ENCODE results near the gene LSM5. TPM values are rescaled to one million over a fixed set of nuclear protein-coding genes. Genes with fewer than 3 reads are reported as not detected.

Gene LSM5
- 183 TPM for polyA plus RNA-seq (2013, experiment 1 of 4)
- polyA plus RNA-seq (2013, experiment 2 of 4): 172 TPM
- polyA plus RNA-seq (2013, experiment 3 of 4): 129 TPM
- polyA plus RNA-seq (2013, experiment 4 of 4): 150 TPM

DNA sequence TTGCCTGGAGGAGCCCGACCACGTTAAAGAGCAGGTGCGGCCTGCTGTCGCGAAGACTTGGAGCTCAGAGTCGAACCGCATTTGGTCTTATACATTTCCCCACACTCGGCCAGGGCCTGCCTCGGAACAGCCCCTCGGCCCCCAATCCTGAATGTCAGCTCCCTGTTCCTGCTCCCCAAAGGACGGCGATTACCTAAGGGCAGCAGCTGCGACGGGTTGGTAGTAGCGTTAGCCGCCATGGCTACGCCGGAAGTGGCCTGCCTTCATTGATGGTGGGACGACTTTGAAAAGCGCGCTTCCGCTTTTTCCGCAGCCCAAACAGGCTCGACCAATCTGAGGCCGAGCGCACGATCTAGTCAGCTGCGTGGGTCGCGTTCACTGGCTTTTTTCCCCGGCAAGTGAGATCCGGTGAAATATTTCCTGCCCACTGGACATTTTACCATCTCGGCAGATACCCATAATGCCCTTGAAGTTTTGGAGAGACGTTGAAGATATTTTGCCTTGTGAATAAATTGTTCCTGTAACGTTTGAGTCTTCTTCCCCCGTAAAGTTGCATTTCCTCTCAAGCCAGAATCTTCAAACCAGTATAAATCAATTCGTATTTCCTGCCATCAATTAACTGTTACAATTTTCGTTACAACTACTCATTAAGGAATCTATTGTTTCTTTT lies at the start of gene LSM5:
Gene LSM5 (minus strand): TSS at position 254 of the 670 bp plus-strand sequence. CDS start 15 bp downstream, at position 239.
- H3K4me1 ChIP-seq (ENCODE audit: control insufficient read depth, insufficient read depth, low read length): peaks cover 8% of the 10 kb centered on the region
- peak within 1 kb of the TSS; percentile 87 for H3K4me3 ChIP-seq (ENCODE audit: insufficient read depth, low read depth, low read length)
- H3K9me3 ChIP-seq (ENCODE audit: control insufficient read depth, low read length): no peaks in the 10 kb centered on the region
- 2% methylated on average over 37 to 38 of the region's 38 CpGs for WGBS, 2 experiments
- H3K27ac ChIP-seq (ENCODE audit: insufficient read depth, low read depth, low read length, poor library complexity, severe bottlenecking): no peak within 1 kb of the TSS
- H3K27me3 ChIP-seq (ENCODE audit: control insufficient read depth, insufficient read depth, low read length, poor library complexity, severe bottlenecking): no peaks in the 10 kb centered on the region
- peaks cover 10% of the 10 kb centered on the region for H3K36me3 ChIP-seq (ENCODE audit: control insufficient read depth, insufficient read depth, low read length)

DNA sequence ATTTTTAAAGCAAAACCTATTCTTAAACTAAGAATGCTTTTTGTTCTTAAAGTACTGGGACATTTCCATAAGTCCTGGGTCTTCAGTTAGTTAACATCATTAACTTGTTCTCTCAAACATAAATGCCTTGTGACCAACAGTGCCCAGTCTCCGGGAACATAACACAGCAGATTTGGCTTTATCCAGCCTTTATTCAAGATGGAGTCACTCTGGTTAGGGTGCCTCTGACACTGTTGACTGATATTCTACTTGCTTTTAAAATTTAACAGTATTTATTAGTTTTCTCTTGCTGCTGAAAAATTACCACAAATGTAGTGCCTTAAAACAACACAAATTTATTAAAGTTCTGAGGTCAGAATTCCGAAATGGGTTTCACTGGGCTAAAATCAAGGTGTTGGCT lies 49.2 kb upstream of the LSM5 start:
- H3K4me1 ChIP-seq (ENCODE audit: control insufficient read depth, insufficient read depth, low read length): no peaks in the 10 kb centered on the region
- no peaks in the 10 kb centered on the region for H3K27me3 ChIP-seq (ENCODE audit: control insufficient read depth, insufficient read depth, low read length, poor library complexity, severe bottlenecking)
- no peaks in the 10 kb centered on the region for H3K36me3 ChIP-seq (ENCODE audit: control insufficient read depth, insufficient read depth, low read length)
- no peak overlapping the region for H3K4me3 ChIP-seq (ENCODE audit: insufficient read depth, low read depth, low read length)
- H3K27ac ChIP-seq (ENCODE audit: insufficient read depth, low read depth, low read length, poor library complexity, severe bottlenecking): no peak overlapping the region
- H3K9me3 ChIP-seq (ENCODE audit: control insufficient read depth, low read length): no peaks in the 10 kb centered on the region
- 96 to 97% methylated on average over 2 of the region's 2 CpGs for WGBS, 2 experiments

DNA sequence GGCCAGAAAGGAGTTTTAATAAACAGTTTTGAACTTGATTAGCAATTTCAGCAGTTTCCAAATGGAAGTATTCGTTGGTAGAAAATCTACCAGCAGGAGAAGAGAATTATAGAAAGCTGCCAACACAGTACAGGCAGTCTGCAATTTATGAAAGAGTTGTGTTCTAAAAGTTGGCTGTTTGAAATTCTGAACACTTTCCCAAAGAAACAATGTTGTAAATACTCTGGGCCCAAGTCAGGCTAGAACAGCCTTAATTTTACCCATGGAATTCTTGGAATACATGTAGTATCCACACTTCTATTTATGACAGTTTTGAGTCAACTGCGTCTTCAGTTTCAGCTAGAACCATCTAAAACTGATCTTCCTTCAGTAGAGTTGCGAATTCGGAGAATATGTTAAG lies 47.6 kb upstream of the LSM5 start:
- H3K4me3 ChIP-seq (ENCODE audit: insufficient read depth, low read depth, low read length): no peak overlapping the region
- no peaks in the 10 kb centered on the region for H3K36me3 ChIP-seq (ENCODE audit: control insufficient read depth, insufficient read depth, low read length)
- H3K27me3 ChIP-seq (ENCODE audit: control insufficient read depth, insufficient read depth, low read length, poor library complexity, severe bottlenecking): no peaks in the 10 kb centered on the region

DNA sequence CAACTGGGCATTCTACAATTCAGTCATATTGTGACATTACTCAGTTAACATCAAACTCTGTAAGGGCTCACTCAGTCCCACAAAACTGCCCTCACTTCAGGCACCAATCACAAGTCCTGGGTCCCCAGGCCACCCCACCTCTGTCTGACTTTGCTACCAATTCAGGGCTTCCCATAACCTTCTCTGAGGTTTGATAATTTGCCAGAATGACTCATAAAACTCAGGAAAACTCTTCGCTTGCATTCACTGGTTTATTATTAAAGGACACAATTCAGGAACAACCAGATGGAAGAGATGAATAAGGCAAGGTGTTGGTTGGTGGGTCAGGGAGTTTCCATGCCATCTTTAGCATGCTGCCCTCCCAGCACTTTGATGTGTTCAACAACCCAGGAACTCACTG lies 46.4 kb upstream of the LSM5 start:
- 48 to 70% methylated on average over 1 of the region's 1 CpG for WGBS, 2 experiments
- Histone ChIP-seq H3K27ac (ENCODE audit: insufficient read depth, low read depth, low read length, poor library complexity, severe bottlenecking) (no peak overlapping the region), H3K4me1 (ENCODE audit: control insufficient read depth, insufficient read depth, low read length) (no peaks in the 10 kb centered on the region), H3K4me3 (ENCODE audit: insufficient read depth, low read depth, low read length) (no peak overlapping the region), H3K27me3 (ENCODE audit: control insufficient read depth, insufficient read depth, low read length, poor library complexity, severe bottlenecking) (no peaks in the 10 kb centered on the region), H3K9me3 (ENCODE audit: control insufficient read depth, low read length) (no peaks in the 10 kb centered on the region), H3K36me3 (ENCODE audit: control insufficient read depth, insufficient read depth, low read length) (peaks cover 2% of the 10 kb centered on the region)

More for the DNA sequence above, 47.6 kb upstream of the LSM5 start:
- WGBS, 2 experiments: 91 to 92% methylated on average over 4 of the region's 4 CpGs
- H3K9me3 ChIP-seq (ENCODE audit: control insufficient read depth, low read length): no peaks in the 10 kb centered on the region
- no peaks in the 10 kb centered on the region for H3K4me1 ChIP-seq (ENCODE audit: control insufficient read depth, insufficient read depth, low read length)
- H3K27ac ChIP-seq (ENCODE audit: insufficient read depth, low read depth, low read length, poor library complexity, severe bottlenecking): no peak overlapping the region

DNA sequence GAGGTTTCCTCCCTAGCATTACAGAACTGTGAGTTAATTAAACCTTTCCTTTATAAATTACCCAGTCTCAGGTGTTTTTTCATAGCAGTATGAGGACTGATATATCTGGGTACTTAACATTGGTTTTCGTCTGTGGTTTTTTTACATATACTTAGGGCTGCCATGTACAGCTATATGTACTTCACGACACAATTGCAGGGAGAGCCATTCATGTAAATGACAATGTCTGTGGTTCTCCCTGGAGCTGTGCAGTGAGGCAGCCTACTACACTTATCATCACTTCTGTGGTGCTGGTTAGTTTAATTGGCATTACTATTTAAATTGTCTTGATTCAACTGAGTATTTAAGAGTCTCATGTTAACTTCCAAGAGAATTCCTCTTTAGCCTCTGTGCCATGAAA lies 45.8 kb upstream of the LSM5 start:
- H3K4me3 ChIP-seq (ENCODE audit: insufficient read depth, low read depth, low read length): no peak overlapping the region
- H3K4me1 ChIP-seq (ENCODE audit: control insufficient read depth, insufficient read depth, low read length): no peaks in the 10 kb centered on the region
- H3K27me3 ChIP-seq (ENCODE audit: control insufficient read depth, insufficient read depth, low read length, poor library complexity, severe bottlenecking): no peaks in the 10 kb centered on the region
- no peak overlapping the region for H3K27ac ChIP-seq (ENCODE audit: insufficient read depth, low read depth, low read length, poor library complexity, severe bottlenecking)
- 95 to 98% methylated on average over 2 of the region's 2 CpGs for WGBS, 2 experiments
- no peaks in the 10 kb centered on the region for H3K9me3 ChIP-seq (ENCODE audit: control insufficient read depth, low read length)
- peaks cover 6% of the 10 kb centered on the region for H3K36me3 ChIP-seq (ENCODE audit: control insufficient read depth, insufficient read depth, low read length)

DNA sequence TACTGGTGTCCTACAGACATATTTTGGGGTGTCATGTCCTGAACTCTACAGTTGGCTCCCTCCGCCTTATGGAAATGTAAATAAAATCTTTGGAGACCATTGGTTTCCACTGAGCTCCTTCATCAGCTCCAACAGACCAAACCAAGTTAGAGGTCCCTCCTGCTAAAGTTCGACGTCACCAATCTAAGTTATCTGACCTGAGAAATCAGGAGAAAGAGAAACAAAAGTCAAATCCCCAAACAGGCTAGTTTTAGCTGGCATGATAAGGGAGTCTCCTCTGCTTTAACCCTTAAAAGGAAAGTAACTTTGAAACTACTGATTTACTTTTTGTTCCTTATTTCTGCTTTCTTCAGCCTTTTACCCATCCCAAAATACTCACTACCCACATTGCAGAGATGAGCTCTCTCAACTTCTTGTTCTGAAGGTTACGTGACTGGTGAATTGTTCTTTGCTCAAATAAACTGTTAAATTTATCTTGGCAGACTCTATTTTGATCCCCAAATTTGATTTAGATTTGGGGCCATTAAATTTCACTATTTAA lies 45.1 kb upstream of the LSM5 start:
- Histone ChIP-seq H3K4me1 (ENCODE audit: control insufficient read depth, insufficient read depth, low read length) (no peaks in the 10 kb centered on the region), H3K27ac (ENCODE audit: insufficient read depth, low read depth, low read length, poor library complexity, severe bottlenecking) (no peak overlapping the region), H3K36me3 (ENCODE audit: control insufficient read depth, insufficient read depth, low read length) (peaks cover 6% of the 10 kb centered on the region), H3K27me3 (ENCODE audit: control insufficient read depth, insufficient read depth, low read length, poor library complexity, severe bottlenecking) (no peaks in the 10 kb centered on the region), H3K4me3 (ENCODE audit: insufficient read depth, low read depth, low read length) (no peak overlapping the region), H3K9me3 (ENCODE audit: control insufficient read depth, low read length) (no peaks in the 10 kb centered on the region)
- 76 to 90% methylated on average over 4 of the region's 4 CpGs for WGBS, 2 experiments

DNA sequence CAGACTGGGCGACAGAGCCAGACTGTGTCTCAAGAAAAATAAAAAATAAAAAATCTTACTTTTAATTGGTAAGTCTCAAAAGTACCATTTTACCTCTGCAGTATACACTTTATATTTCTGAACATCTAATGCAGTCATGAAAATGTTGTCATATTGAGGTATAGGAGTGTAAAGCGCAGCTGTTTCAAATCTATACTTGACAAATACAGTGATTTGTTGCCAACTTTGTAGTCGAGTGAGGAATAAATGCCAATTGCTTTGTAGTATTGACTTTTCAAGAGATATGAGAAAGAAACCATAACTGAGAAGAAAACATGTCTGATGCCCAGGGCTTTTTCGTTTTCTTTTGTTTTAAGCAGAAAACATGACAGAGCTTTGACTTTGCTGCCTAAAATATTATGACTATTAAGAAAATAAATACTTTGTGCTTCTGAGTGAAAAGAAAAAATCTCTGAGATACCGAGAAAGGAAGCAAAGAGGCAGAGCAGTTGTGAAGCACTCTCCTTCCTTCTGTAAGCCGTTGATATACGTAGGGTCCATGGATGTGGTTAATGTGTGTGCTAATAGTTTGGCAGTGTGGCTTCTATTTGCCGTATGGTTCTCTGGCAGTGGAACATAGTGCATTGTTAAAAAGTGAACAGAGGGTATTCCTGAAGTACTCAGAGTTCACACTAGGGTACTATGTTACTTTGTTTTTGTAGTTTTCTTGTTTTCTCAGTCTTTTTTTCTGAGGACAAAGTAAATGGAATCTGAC lies 43.3 kb upstream of the LSM5 start:
- Histone ChIP-seq H3K36me3 (ENCODE audit: control insufficient read depth, insufficient read depth, low read length) (peaks cover 6% of the 10 kb centered on the region), H3K4me1 (ENCODE audit: control insufficient read depth, insufficient read depth, low read length) (no peaks in the 10 kb centered on the region), H3K4me3 (ENCODE audit: insufficient read depth, low read depth, low read length) (no peak overlapping the region), H3K27me3 (ENCODE audit: control insufficient read depth, insufficient read depth, low read length, poor library complexity, severe bottlenecking) (no peaks in the 10 kb centered on the region), H3K9me3 (ENCODE audit: control insufficient read depth, low read length) (no peaks in the 10 kb centered on the region), H3K27ac (ENCODE audit: insufficient read depth, low read depth, low read length, poor library complexity, severe bottlenecking) (no peak overlapping the region)
- WGBS, 2 experiments: 92 to 95% methylated on average over 8 of the region's 8 CpGs

DNA sequence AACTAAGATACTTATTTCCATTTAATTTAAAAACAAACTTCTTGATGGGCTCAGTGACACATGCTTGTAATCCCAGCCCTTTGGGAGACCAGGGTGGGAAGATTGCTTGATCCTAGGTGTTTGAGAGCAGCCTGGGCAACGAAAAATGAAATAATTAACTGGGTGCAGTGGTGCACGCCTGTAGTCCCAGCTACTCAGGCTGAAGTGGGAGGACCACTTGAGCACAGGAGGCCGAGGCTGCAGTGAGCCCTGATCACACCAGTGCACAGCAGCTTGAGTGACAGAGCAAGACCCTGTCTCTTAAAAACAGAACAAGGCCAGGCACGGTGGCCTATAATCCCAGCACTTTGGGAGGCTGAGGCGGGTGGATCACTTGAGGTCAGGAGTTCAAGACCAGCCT lies 42.5 kb upstream of the LSM5 start:
- Histone ChIP-seq H3K36me3 (ENCODE audit: control insufficient read depth, insufficient read depth, low read length) (peaks cover 6% of the 10 kb centered on the region), H3K27ac (ENCODE audit: insufficient read depth, low read depth, low read length, poor library complexity, severe bottlenecking) (no peak overlapping the region), H3K9me3 (ENCODE audit: control insufficient read depth, low read length) (no peaks in the 10 kb centered on the region), H3K27me3 (ENCODE audit: control insufficient read depth, insufficient read depth, low read length, poor library complexity, severe bottlenecking) (no peaks in the 10 kb centered on the region), H3K4me3 (ENCODE audit: insufficient read depth, low read depth, low read length) (no peak overlapping the region), H3K4me1 (ENCODE audit: control insufficient read depth, insufficient read depth, low read length) (no peaks in the 10 kb centered on the region)
- WGBS, 2 experiments: 88 to 92% methylated on average over 5 of the region's 5 CpGs

DNA sequence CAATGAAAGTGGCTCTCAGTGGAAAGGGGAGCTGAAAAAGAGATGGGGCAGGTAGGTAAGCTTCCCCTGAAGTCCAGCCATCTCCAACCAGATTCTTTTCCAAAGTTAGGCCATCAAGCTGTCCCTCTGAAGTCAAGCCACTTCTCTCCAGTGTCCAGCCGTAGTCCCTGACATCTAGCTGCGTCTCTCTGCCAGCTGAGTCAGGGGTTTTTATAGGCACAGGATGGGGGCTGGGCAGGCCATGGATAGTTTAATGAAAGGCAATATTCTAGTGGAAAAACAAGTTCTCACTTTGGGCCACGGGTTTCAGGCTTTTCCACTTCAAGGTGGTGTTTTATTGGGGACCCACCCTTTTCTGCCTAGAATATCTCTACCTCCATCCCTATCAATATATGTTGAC lies 41.9 kb upstream of the LSM5 start:
- Histone ChIP-seq H3K36me3 (ENCODE audit: control insufficient read depth, insufficient read depth, low read length) (peaks cover 6% of the 10 kb centered on the region), H3K27ac (ENCODE audit: insufficient read depth, low read depth, low read length, poor library complexity, severe bottlenecking) (no peak overlapping the region), H3K4me1 (ENCODE audit: control insufficient read depth, insufficient read depth, low read length) (no peaks in the 10 kb centered on the region), H3K9me3 (ENCODE audit: control insufficient read depth, low read length) (no peaks in the 10 kb centered on the region), H3K27me3 (ENCODE audit: control insufficient read depth, insufficient read depth, low read length, poor library complexity, severe bottlenecking) (no peaks in the 10 kb centered on the region), H3K4me3 (ENCODE audit: insufficient read depth, low read depth, low read length) (no peak overlapping the region)
- WGBS, 2 experiments: 93 to 100% methylated on average over 3 of the region's 3 CpGs

DNA sequence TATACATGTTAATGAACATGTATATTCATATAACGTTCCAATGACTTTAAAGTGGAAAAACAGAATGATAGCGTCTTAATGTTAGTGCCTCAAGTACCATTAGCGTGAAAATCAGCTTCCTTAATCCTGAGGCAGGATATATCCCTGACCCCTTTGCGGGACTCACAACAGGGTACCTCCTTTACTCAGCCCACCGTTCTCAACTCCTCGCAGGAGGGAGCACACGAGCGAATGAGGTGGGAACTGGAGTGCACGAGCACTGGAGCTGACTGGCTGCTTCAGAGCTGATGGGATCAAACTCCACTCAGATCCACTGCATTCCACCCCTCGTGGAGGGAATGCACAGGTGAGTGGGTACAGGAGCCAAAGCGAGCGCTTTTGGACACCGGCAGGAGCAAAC lies 41.2 kb upstream of the LSM5 start:
- no peaks in the 10 kb centered on the region for H3K9me3 ChIP-seq (ENCODE audit: control insufficient read depth, low read length)
- no peak overlapping the region for H3K27ac ChIP-seq (ENCODE audit: insufficient read depth, low read depth, low read length, poor library complexity, severe bottlenecking)
- 93 to 94% methylated on average over 13 of the region's 13 CpGs for WGBS, 2 experiments
- no peaks in the 10 kb centered on the region for H3K27me3 ChIP-seq (ENCODE audit: control insufficient read depth, insufficient read depth, low read length, poor library complexity, severe bottlenecking)
- H3K4me3 ChIP-seq (ENCODE audit: insufficient read depth, low read depth, low read length): no peak overlapping the region
- H3K4me1 ChIP-seq (ENCODE audit: control insufficient read depth, insufficient read depth, low read length): no peaks in the 10 kb centered on the region
- H3K36me3 ChIP-seq (ENCODE audit: control insufficient read depth, insufficient read depth, low read length): peaks cover 6% of the 10 kb centered on the region

Data from ectodermal cell (in vitro differentiated cells).